HuH-7.5 (cell line): Measurements from ENCODE around the gene MRPS2.
"Not testable (repeated sequence)": the region's sequence is repeated elsewhere in the genome, so short reads cannot be mapped to it uniquely, and the experiment has no call there.

Experiments
- DNase-seq: peaks from one replicate; pipeline ENCODE4 v3.0.0; 2011; ENCODE audit warnings: low spot score

The MRPS2 gene

DNA sequence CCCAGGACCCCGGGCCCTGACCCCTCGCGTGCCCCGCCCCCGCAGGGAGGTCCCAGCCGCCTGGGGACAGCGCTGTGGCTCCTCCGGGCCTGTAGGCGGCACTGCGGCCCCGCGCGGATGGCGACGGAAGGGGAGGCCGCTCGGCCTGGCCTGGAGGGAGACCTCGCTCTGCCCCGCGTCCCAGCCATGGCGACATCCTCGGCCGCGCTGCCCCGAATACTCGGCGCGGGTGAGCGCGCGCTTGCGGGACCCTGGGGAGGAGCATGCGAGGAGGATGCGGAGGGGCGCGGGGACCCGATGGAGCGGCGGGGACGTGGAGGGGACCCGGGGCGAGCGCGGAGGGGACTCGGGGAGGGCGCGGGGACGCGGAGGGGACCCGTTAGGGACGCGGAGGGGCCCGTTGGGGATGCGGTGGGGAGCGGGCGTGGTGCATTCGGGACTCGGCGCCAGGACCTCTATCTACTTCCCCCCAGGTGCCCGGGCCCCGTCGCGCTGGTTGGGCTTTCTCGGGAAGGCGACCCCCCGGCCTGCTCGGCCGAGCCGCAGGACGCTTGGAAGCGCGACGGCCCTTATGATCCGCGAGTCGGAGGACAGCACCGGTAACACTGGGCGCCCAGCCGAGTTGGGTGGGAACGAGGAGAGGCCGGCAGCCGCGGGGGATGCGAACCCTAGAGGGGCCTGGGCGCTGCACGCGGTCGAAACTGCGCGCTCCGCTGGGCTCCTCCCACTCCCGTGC lies at the start of gene MRPS2:
Gene MRPS2 (plus strand): TSS at position 158 of the 736 bp plus-strand sequence. CDS start 29 bp downstream, at position 187.
- DNase-seq, result peak; percentile 91

DNA sequence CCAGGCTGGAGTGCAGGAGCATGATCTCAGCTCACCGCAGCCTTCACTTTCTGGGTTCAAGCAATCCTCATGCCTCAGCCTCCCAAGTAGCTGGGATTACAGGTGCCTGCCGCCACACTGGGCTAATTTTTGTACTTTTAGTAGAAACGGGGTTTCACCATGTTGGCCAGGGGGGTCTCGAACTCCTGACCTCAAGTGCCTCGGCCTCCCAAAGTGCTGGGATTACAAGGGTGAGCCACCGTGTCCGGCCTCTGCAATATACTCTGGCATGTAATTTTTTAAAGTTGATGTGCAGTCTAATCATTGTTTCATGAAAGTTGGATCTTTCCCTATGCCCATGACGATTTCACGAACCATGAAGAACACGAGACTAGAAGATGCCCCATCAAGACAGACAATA lies 49.5 kb upstream of the MRPS2 start:
- DNase-seq, result no peak

DNA sequence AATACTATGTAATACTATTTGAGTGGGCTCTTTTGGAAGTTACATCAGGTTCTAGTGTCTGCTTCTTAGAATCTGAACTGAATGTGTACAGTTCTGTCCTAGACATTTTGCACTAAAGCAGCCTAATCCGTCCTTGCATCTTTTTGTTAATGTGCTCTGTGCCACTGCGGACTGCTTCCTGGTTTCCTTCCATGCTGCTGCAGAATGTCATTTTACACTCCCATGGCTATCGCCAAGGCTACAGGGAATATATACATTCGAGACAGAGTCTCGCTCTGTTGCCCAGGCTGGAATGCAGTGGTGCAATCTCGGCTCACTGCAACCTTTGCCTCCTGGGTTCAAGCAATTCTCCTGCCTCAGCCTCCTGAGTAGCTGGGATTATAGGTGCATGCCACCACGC lies 48.6 kb upstream of the MRPS2 start:
- DNase-seq, result not testable (repeated sequence)

DNA sequence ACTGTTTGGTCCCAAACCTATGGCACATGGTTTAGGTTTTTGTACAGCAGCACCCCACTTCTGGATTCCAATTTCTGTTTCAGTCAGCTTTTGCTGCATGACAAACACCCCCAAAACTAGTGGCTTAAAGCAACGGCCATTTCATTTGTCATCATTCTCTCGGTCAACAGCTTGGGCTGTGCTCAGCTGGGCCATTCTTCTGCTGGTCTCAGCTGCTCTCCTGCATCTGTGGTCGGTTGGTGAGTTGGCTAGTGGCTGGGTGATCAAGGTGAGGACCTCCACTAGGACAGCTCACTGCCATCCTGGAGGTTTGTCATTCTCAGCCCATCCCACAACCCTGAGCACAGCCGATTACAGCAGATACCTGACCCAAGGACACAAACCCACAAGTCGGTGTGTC lies 45.7 kb upstream of the MRPS2 start:
- no peak for DNase-seq

DNA sequence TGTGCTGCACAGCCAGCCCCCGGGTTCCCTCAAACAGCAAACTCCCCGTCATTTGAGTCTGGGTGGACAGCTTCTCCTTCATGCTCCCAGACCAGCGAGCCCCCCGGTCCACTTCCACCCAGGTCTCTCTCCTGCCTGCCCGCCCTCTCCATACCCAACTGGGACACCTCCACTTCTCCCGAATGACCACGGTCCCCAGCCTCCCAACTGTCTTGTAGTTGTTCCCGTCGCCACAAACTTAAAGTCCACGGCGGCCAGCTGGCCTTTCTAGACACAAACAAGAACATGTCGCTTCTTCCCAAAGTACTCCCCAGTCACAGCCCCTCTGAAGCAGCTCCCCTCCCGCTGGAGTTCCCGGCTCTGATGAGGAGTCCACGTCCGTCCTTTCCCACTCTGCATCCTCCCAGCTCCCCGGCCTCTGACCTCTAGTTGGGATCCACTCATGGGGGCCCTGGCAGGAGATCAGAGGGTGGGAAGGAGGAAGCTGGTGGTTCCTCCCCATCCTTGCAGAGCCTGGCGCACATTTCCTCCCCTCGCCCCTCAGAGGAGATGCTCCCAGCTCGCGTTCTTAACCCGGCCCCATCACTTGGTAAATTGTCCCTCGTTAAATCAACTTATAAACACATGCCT lies 45.0 kb upstream of the MRPS2 start:
- DNase-seq, result no peak

DNA sequence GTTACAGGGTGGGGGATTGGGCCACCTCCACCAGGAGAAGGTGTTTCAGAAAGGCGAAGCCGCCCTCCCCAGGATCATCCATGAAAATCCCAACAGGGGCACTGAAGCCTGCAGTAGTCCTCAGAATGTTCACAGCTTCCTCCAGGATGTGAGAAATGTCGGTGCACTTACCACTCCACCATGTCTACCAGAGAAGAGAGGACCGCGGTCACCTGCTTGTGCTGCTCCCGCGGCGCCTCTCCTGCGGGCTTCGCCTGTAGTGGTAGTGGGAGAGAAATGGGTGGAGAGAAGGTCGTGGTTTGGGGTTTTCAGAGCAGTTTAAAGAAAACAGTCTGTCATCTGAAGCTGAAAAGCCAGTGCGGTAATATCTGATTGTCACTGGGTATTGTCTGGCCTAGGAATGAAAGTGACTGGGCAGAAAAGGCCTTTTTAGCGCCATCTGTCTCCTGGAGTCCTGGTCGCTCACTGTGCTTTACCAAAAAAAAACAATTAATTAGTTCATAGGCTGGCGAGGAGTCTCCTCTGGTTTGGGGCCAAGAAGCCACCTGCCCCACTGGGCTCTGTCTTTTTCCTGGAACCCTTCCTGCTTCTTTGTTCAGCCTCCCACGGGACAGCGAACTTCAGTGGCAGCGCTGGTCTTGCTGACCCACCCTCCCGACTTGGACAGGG lies 43.9 kb upstream of the MRPS2 start:
- no peak for DNase-seq

DNA sequence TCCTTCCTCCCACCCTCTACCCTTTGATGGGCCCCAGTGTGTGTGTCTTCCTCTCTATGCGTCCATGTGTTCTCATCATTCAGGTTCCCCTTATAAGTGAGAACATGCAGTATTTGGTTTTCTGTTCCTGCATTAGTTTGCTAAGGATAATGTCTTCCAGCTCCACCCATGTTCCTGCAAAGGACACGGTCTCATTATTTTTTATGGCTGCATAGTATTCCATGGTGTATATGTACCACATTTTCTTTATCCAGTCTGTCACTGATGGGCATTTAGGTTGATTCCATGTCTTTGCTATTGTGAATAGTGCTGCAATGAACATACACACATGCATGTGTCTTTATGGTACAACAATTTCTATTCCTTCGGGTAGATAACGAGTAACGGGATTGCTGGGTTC lies 42.0 kb upstream of the MRPS2 start:
- not testable (repeated sequence) for DNase-seq

DNA sequence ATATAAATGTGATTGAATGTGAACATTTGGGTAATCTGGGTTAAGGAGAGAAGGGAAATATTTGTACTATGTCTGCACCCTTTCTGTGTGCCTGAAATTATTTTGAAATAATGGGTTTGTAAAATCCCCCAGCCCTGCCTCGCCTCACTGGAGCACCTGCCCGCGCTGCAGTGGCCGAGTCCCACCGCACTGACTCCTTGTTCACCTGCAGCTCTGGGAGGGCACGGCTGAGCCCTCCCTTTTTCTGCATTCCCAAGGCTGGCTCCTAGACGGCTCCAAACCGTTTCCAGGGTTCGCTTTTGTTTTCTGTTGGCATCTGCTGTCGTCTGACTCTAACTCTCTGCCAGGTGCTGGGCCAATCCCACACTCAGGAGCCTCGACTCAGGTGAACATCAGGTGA lies 38.5 kb upstream of the MRPS2 start:
- DNase-seq, result no peak

DNA sequence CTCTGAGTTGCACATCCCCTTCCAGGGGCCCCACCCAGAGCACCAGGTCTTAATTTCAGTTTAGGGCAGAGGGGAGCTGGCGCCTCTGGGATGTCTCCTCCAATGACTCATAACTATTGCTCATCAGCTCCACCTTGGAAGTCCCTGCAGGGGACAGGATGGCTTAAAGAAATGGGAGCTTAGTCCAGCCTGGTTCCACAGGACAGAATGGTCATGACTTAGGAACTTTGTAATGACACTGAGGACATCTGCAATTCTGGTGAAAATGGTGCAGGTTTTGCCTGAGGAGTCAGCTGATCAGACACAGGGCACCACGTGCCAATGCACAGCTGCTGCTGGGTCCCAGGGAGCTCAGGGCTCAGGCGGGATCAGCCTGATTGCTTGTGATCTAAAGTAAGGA lies 37.3 kb upstream of the MRPS2 start:
- DNase-seq, result no peak

DNA sequence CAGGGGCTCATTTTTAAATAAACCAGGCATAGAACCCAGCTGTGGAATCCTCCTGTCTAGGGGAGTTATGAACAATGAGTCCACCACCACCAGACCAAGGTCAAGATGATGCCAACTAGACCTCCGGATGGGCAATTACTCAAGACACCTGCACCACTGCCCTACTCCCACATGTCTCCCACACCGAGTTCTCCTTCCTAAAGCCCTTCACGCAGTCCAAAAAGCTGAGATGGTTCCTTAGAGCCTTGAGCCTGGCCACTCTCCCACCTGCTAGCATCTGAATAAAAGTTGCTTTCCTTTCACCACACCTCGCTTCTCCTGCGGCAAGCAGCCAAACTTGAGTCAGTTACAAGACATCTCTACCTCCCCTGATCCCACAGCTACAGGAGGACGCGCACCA lies 36.3 kb upstream of the MRPS2 start:
- no peak for DNase-seq

DNA sequence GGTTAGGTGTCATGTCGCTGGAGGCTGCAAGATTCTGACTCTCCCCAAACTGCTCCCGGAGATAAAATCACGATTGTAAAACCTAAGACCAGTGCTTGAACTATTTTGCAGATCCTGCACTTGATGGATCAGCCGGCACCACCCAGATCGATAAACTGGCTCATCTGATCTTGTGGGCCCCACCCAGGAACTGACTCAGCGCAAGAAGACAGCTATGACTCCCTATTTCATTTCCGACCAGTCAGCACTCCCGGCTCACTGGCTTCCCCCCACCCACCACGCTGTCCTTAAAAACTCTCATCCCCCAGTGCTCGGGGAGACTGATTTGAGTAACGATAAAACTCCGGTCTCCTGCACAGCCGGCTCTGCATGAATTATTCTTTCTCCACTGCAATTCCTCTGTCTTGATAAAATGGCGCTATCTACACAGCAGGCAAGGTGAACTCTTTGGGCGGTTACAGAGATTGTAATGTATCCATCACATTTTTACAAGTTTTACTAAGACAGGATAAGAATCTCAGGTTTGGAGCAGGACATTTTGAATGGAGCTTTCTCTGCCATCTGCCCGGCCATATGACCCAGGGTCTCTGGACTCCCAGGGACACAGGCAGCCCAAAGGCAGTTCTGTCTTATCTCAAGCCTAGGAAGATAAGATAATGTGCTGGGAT lies 31.5 kb upstream of the MRPS2 start:
- DNase-seq, result no peak

DNA sequence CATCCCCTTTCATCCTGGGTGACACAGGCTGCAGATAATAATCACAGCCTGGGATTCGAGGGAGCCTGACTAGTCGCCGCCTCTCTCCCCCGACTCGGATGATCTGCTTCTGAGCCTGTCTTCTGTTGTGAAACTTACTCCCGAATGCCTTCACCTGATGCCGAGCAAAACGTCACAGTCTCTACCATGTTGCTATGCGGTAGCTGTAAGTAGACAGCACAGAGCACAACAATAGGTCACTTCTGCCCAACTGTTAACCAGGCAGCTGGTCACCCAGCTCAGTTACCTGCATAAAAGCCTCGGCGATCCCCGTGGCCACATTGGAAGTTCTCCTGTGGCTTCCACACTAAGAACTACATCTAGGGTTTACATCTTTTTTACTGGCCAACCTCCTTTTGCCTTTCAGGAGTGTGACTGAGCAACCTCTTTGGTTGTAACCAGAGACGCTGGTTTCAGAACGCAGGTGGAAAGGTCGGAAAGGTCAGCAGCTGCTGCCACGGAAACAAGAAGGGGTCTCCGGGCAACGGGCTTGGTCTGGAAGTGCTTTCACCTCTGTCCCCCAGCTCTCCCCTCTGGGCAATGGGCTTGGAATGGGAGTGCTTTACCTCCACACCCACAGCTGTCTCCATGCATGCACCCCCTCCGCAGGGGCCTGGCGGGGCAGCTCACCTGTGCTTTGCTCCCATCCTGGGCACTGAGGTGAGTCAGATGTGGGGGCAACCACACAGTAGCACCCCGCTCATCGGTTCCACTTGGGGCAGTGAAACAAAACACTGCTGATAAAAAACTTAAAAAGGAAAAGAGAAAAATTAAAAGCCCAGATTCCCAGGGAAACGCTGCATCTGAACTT lies 28.5 kb upstream of the MRPS2 start:
- no peak for DNase-seq

DNA sequence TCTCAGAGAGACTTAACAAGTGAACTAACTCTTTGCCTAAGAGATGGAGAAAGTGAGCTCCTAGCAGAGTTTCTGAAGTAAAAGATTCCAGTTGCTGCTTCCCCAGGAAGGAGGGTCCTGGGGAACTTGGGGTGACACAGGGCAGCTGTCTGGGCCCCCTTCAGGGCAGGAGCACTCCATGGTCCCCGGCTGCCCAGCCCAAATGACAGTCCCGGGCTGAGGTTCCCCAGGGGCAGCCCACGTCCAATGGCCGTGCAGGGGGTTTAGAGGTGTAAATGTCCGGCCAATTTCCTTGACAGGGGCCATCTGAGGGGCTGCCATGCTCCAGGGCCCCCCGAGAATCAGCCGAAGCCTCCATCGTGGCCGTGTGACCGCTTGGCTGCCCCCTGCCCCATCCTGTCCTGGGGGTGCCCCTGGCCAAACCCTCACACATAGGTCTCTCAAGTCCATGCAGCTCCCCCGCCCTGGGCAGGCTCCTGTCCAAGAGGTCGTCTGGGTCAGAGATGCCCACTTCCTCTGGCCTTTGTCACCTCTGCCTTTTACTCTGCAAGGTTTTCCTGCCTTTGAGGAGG lies 26.4 kb upstream of the MRPS2 start:
- DNase-seq, result no peak

DNA sequence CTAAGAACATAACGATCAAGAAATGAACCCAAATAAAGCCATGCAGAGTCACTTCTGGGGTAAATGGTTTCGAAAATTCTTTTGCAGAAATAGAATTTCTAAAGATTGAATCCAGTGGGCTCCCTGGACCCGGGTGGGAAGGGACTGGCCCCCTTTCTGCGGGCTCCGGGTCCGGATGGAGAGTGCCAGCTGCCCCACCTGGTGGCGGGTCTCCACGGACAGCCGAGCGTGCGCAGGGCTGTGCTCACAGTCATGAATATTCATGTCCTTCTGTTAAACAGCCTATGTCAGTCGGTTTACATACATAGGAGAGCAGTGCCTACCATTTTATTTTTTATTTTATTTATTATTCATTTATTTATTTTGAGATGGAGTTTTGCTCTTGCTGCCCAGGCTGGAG lies 25.6 kb upstream of the MRPS2 start:
- peak; percentile 65 for DNase-seq

DNA sequence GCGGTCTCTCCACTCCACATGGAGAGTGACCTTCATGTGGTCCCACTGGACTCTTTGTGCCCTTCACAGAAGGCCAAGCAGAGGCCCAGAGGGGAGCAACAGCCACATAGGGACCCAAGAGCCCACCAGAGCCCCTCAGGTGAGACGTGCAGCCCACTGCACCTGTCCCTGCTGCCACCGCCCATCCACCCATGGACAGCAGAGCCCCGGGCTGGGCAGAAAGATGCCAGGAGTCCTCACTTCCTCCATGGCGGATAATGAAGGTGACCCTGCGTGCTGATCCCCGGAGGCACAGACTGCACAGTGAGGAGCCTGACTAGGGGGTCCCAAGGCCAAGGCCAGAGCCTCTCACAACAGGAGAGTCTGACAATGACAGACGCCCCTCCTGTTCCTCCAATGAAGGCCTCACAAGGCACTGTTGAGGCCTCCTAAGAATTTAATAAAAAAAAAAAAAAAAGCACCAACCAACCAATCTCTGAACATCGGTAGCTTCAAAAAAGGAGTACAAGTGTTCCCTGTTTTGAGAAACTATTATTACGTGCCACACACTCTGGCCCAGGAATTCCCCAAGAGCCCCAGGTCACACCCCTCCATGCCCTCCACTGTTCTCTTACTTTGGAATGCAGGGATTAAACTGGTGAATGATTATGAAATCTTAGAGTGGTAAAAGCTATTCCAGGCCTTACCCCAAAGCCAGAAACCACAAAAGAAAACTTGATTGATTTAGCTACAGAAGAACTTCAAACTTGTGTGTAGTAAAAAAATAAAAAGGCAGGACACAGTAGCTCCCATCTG lies 23.7 kb upstream of the MRPS2 start:
- DNase-seq, result no peak

DNA sequence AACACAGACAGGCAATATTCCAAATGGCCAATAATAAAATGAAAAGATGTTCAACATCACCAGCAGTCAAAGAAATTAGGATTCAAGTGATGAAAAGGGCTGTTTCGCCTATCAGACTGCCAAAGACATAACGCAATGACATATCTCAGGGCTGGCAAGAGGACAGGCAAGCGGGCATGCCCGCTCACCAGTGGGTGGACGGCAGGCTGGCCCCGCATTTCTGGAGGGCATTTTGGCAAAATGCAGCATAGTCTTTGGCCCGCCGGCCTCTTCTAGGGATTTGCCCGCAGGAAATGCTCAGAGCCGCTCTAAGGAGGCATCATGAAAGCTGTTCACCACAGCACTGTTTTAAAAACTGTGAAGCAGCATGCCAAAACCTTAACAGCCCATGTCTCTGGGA lies 22.3 kb upstream of the MRPS2 start:
- no peak for DNase-seq

DNA sequence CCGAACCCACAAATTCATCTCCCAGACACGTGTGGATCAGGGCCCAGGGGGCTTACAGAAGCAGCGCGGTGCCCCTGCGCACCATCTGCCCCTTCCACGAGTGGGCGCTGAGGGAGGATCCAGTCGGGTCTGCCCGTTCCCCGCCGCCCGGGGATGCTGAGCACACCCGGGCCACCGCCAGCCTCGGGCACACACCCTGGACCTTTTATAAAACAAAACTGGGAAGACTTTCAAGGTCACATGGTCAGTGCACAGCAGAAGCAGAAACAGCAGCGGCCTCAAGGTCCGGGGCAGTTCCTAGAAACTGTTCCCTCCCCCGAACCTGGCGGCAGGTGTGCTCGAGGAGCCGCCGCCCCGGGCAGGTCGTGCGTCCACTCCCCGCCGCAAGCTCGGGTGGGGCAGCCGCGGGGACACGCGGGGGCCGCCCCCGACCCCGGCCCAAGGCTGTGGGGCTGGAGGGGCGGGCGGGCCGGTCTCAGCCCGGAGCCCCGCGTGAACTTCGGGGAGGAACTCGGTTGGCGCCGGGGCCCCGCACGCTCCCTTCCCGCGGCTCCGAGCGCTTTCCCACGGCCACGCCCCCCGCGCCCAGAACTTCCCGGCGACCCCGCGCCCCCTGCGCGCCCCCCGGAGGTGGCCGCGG lies 21.5 kb upstream of the MRPS2 start:
- DNase-seq, result peak; percentile 36

DNA sequence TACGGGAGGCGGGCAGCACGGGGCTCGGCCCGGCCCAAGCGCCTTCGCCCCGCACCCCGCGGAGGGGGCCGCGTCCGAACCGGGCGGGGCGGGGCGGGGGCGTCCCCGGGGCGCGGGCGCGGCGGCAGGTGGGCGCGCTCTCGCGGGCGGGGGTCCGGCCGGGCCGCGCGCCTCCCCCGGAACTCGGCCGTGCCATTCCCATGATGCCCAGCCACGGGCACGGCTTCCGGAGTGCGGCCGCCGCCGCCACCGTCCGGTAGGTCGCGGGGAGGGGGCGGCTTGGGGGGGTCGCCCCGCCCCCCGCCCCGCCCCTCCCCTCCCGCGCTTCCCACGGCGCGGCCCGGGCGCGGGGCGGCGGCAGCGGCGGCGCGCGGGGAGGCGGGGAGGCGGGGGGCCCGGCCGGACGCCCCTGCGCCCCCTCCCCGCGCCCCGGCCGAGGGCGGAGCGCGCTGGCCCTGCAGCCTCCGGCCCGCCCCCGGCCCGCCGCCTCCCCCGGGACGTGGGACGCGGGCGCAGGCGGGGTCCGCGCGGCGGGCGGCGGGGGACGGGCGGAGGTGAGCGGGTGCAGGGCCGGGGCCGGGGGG lies 20.9 kb upstream of the MRPS2 start, which contains the start of gene PPP1R26:
Gene PPP1R26 (plus strand): TSS at position 314 of the 584 bp plus-strand sequence. CDS start 4,729 bp downstream, outside the sequence.
- no peak for DNase-seq

DNA sequence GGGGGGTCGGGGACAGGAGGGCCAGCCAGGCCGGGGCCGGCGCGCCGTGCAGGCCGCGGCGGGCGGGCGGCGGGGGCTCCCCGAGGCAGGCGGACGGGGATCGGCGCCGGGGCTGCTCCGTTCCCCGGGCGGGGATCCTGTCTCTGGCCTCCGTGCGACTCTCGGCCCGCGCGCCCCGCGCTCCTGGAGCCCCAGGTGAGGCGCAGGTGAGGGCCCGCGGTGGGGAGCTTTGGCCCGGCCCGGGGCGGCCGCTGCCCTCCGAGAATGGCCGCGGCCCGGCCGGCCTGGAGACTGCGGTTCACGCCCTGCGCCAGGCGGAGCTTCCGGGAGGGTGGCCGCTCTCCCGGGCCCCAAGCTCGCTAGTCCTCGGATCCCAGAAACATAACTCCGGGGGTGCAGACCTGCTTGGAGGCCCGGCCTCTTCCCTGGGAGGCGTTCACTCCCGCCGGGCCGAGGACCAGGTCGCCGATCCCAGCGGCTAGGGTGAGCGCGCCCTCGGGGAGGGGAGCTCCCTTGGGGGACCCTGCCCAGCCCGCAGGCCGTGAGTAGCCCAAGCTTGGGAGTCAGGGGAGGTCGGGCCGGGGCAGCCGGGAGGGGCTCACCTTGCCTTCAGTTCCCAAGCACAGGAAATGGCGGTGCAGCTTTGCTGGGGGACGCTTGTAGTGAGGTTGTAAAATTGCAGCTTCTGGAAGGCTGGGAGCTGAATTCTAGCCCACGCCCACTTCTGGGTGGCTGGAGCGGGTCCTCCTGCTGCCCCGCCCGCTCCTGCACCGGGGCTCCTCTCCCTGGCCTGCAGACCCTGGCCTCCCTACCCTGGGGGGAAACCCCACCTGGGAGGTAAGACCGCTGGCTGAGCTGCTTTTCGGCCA lies 20.2 kb upstream of the MRPS2 start:
- DNase-seq, result peak; percentile 60
